ENCODE measurements around the gene ACVR1.

Gene ACVR1

GRCh38 chr2:157749684-157750083 lies 126.4 kb downstream of the ACVR1 start:
- no peak overlapping the region for H3K27ac ChIP-seq (ENCODE audit: low read length)
- H3K79me2 ChIP-seq (ENCODE audit: insufficient read depth, low read length), result no peaks in the 10 kb centered on the region
- no peaks in the 10 kb centered on the region for H3K9me3 ChIP-seq (ENCODE audit: insufficient read depth, low read length, severe bottlenecking)
- DNase-seq (no peak), ATAC-seq (ENCODE audit: insufficient read depth, low read depth) (no peak)
- H3K36me3 ChIP-seq (ENCODE audit: insufficient read depth, low read length), result peaks cover 4% of the 10 kb centered on the region; the same call in 1 of the 2 replicates
- H3K4me2 ChIP-seq (ENCODE audit: insufficient read depth, low read length), result no peak overlapping the region
- H3K4me3 ChIP-seq (ENCODE audit: low read depth in 1 of 2, low read length in 2 of 2), result no peak overlapping the region
- TF ChIP-seq CTCF (IDR thresholded peaks at IDR 0.05; ENCODE audit: borderline replicate concordance, extremely low read depth, low read length, poor library complexity, severe bottlenecking) (no peak), EZH2 (IDR thresholded peaks at IDR 0.05; ENCODE audit: borderline replicate concordance, low read depth, low read length, severe bottlenecking) (no peak)
- no peak overlapping the region for H3K9ac ChIP-seq (ENCODE audit: low read depth, low read length)
- no peaks in the 10 kb centered on the region for H4K20me1 ChIP-seq (ENCODE audit: insufficient read depth, low read length)
- H3K27me3 ChIP-seq (ENCODE audit: insufficient read depth, low read length, poor library complexity), result no peaks in the 10 kb centered on the region
- no peak overlapping the region for H2AFZ ChIP-seq (ENCODE audit: low read depth, low read length)
- H3K4me1 ChIP-seq (ENCODE audit: insufficient read depth, low read length), result no peaks in the 10 kb centered on the region

- ATAC-seq (ENCODE audit: insufficient read depth, low read depth) (no peak), DNase-seq (no peak)
- H3K36me3 ChIP-seq (ENCODE audit: insufficient read depth, low read length), result peaks cover 4% of the 10 kb centered on the region; the same call in 1 of the 2 replicates
- H3K27ac ChIP-seq (ENCODE audit: low read length), result no peak overlapping the region
- H3K9me3 ChIP-seq (ENCODE audit: insufficient read depth, low read length, severe bottlenecking), result no peaks in the 10 kb centered on the region
- no peaks in the 10 kb centered on the region for H3K27me3 ChIP-seq (ENCODE audit: insufficient read depth, low read length, poor library complexity)
- H4K20me1 ChIP-seq (ENCODE audit: insufficient read depth, low read length), result no peaks in the 10 kb centered on the region
- no peak overlapping the region for H3K4me3 ChIP-seq (ENCODE audit: low read depth in 1 of 2, low read length in 2 of 2)
- no peak overlapping the region for H2AFZ ChIP-seq (ENCODE audit: low read depth, low read length)
- H3K79me2 ChIP-seq (ENCODE audit: insufficient read depth, low read length), result no peaks in the 10 kb centered on the region
- no peak overlapping the region for H3K4me2 ChIP-seq (ENCODE audit: insufficient read depth, low read length)
- H3K4me1 ChIP-seq (ENCODE audit: insufficient read depth, low read length), result no peaks in the 10 kb centered on the region
- TF ChIP-seq EZH2 (IDR thresholded peaks at IDR 0.05; ENCODE audit: borderline replicate concordance, low read depth, low read length, severe bottlenecking), result no peak
- no peak for TF ChIP-seq CTCF (IDR thresholded peaks at IDR 0.05; ENCODE audit: borderline replicate concordance, extremely low read depth, low read length, poor library complexity, severe bottlenecking)
- no peak overlapping the region for H3K9ac ChIP-seq (ENCODE audit: low read depth, low read length)
Observed at GRCh38 chr2:157748371-157749142, 127.6 kb downstream of the ACVR1 start.

- Histone ChIP-seq H3K27me3 (ENCODE audit: insufficient read depth, low read length, poor library complexity) (no peaks in the 10 kb centered on the region), H2AFZ (ENCODE audit: low read depth, low read length) (no peak overlapping the region), H3K4me1 (ENCODE audit: insufficient read depth, low read length) (no peaks in the 10 kb centered on the region), H3K79me2 (ENCODE audit: insufficient read depth, low read length) (no peaks in the 10 kb centered on the region), H3K9me3 (ENCODE audit: insufficient read depth, low read length, severe bottlenecking) (no peaks in the 10 kb centered on the region), H3K36me3 (ENCODE audit: insufficient read depth, low read length) (peaks cover 4% of the 10 kb centered on the region; the same call in 1 of the 2 replicates), H3K27ac (ENCODE audit: low read length) (no peak overlapping the region), H3K4me2 (ENCODE audit: insufficient read depth, low read length) (no peak overlapping the region), H3K9ac (ENCODE audit: low read depth, low read length) (no peak overlapping the region), H3K4me3 (ENCODE audit: low read depth in 1 of 2, low read length in 2 of 2) (no peak overlapping the region), H4K20me1 (ENCODE audit: insufficient read depth, low read length) (no peaks in the 10 kb centered on the region)
- TF ChIP-seq EZH2 (IDR thresholded peaks at IDR 0.05; ENCODE audit: borderline replicate concordance, low read depth, low read length, severe bottlenecking) (no peak), CTCF (IDR thresholded peaks at IDR 0.05; ENCODE audit: borderline replicate concordance, extremely low read depth, low read length, poor library complexity, severe bottlenecking) (no peak)
- ATAC-seq (ENCODE audit: insufficient read depth, low read depth) (no peak), DNase-seq (no peak)
Observed at GRCh38 chr2:157747695-157748370, 128.3 kb downstream of the ACVR1 start.
